Purkinje cell (primary cell): ENCODE results near the gene ENKD1. TPM values are rescaled to one million over a fixed set of nuclear protein-coding genes. Genes with fewer than 3 reads are reported as not detected.

Experiments used
- polyA plus RNA-seq: library from polyadenylated mRNA; unstranded; fragments of >200 nt; fragmentation: Nextera tagmentation; gene quantifications from 2 replicates; pipeline ENCODE4 v1.2.1, GENCODE V29; 2014

Gene ENKD1, protein sequence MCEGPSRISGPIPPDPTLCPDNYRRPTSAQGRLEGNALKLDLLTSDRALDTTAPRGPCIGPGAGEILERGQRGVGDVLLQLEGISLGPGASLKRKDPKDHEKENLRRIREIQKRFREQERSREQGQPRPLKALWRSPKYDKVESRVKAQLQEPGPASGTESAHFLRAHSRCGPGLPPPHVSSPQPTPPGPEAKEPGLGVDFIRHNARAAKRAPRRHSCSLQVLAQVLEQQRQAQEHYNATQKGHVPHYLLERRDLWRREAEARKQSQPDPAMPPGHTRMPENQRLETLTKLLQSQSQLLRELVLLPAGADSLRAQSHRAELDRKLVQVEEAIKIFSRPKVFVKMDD
- polyA plus RNA-seq, result 0.78 and 2.4 TPM in 2 replicates

GRCh38 chr16:67666559-67667452 is at the start of gene ENKD1, which contains the start of gene C16orf86:
Gene ENKD1, minus strand, starts transcription at chr16:67666750. Its CDS starts 308 bp downstream, at chr16:67666442.
Gene C16orf86, plus strand, starts transcription at chr16:67666814. Its CDS starts 157 bp downstream, at chr16:67666971.

GRCh38 chr16:67660564-67661028 is 6.0 kb downstream of the ENKD1 start, which contains the start of gene PARD6A:
Gene PARD6A, plus strand, starts transcription at chr16:67660960. Its CDS starts 79 bp downstream, at chr16:67661039.

DNA sequence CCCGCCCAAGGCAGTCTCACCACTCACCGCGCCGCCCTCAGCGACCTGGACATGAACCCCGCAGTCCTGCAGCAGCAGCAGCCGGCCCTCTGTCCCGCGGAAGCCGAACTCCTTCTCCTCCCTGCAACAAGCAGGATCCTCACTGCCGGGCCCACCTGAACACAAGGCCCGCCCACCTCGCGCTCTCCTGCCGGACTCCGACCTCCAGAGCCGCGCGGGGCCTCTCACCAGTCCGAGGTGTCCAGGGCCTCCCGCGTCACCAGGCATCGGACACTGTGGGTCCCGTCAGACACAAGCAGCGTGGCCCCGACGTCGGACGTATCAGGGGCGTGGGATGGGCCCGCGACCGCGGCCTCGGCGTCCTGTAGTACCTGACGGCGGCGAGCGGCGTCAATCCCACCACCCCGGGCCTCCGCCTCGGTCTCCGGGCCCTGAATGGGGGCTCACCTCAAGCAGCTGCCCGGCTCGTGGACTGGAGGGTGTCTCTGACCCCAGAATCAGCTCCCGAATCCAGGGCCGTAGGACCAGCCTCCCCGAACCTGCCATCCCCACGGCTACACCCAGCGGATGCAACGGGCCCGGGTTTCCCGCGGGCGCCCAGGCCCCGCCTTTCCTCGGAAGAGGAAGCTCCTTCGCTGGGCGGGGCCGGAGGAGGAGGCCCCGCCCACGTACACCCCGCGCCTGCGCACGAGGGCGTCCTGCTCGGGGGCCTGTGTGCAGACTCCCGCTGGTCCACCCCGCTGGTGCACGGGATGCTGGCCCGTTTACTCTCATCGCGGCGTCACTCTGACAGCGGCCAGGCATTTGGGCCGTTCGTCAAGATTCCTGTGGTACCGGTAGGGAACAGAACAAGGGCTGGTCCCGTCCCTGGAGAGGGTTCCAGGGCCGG is 6.6 kb downstream of the ENKD1 start, which contains the start of gene ACD:
Gene ACD (minus strand): TSS at position 586 of the 889 bp plus-strand sequence. CDS start 40 bp downstream, at position 546.

Other genes starting within 250 kb of the ENKD1 start
- gene HSD11B2, start 235.6 kb downstream of the ENKD1 start, polyA plus RNA-seq, result 0.12 and 3.9 TPM in 2 replicates
- gene ATP6V0D1, start 185.6 kb downstream of the ENKD1 start, polyA plus RNA-seq, result 83.3 and 140 TPM in 2 replicates
- gene AGRP, start 183.2 kb downstream of the ENKD1 start, polyA plus RNA-seq, result 0.34 TPM in 1 of 2 replicates, not detected in the other
- gene RIPOR1, start 137.9 kb downstream of the ENKD1 start, polyA plus RNA-seq, result 4.3 and 6.2 TPM in 2 replicates
- 16.6 and 19.6 TPM in 2 replicates for gene CTCF, start 104.2 kb downstream of the ENKD1 start, polyA plus RNA-seq
- gene CARMIL2, start 21.6 kb downstream of the ENKD1 start, polyA plus RNA-seq, result 1.4 and 5.7 TPM in 2 replicates
- gene ACD, start 6.5 kb downstream of the ENKD1 start, polyA plus RNA-seq, result 7.5 and 13.0 TPM in 2 replicates
- gene PARD6A, start 5.8 kb downstream of the ENKD1 start, polyA plus RNA-seq, result 4.0 and 9.6 TPM in 2 replicates
- gene C16orf86, start 64 bp upstream of the ENKD1 start, polyA plus RNA-seq, result not detected in 2 replicates
- gene GFOD2, start 52.6 kb upstream of the ENKD1 start, polyA plus RNA-seq, result 7.7 and 9.9 TPM in 2 replicates
- gene RANBP10, start 139.8 kb upstream of the ENKD1 start, polyA plus RNA-seq, result 0.11 and 1.0 TPM in 2 replicates
- 0.35 and 1.4 TPM in 2 replicates for gene TSNAXIP1, start 140.1 kb upstream of the ENKD1 start, polyA plus RNA-seq
- 5.9 and 6.4 TPM in 2 replicates for gene THAP11, start 175.6 kb upstream of the ENKD1 start, polyA plus RNA-seq
- gene NUTF2, start 180.2 kb upstream of the ENKD1 start, polyA plus RNA-seq, result 50.0 and 82.7 TPM in 2 replicates
- gene CENPT, start 180.9 kb upstream of the ENKD1 start, polyA plus RNA-seq, result 2.1 and 9.9 TPM in 2 replicates
- 7.0 and 11.9 TPM in 2 replicates for gene EDC4, start 206.3 kb upstream of the ENKD1 start, polyA plus RNA-seq
- gene NRN1L, start 218.1 kb upstream of the ENKD1 start, polyA plus RNA-seq, result 3.1 TPM in 1 of 2 replicates, not detected in the other
- 0.59 TPM in 1 of 2 replicates, not detected in the other for gene PSKH1, start 226.5 kb upstream of the ENKD1 start, polyA plus RNA-seq